Measurements from ENCODE around the gene PHPT1.
"Not testable (repeated sequence)": the region's sequence is repeated elsewhere in the genome, so short reads cannot be mapped to it uniquely, and the experiment has no call there.

Gene PHPT1

DNA sequence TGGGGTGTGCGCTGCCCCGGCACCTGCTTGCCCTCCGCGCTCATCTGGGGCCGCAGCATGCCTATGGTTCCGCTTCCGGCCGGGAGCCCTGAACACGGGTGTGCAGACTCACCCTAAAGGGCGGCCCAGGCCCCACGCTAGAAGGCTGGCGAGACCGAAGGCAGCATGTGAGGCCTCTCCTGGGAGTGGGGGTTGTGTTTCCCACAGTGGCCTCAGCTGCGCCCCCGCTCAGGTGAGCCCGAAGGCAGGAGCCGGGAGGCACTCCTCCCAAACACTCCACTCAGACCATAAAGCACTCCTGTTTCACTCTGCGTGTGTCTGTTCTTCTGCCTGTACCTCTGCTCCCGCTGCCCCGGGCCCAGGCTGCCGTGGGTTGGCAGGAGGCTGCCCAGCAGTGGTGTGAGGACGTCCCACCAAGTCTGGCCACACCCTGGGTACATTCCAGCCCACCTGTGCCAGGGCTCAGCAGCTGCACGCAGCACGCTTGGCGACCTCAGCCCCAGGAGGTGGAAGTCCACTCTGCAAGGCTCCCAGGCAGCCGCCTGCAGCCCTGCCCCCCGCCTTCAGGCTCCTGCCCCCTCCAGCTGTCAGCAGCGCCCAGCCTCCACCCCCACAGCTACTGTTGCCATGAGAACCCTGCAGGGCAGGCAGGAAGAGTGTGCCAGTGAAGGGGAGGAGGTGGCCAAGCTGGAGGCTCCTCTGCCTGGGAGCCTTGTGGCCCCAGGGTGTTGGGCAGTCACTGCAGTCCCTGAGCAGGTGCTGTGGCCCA lies 8.1 kb upstream of the PHPT1 start:
- no peak overlapping the region for H3K4me3 ChIP-seq (ENCODE audit: low read depth, low read length)
- TF ChIP-seq, protein P1, sequence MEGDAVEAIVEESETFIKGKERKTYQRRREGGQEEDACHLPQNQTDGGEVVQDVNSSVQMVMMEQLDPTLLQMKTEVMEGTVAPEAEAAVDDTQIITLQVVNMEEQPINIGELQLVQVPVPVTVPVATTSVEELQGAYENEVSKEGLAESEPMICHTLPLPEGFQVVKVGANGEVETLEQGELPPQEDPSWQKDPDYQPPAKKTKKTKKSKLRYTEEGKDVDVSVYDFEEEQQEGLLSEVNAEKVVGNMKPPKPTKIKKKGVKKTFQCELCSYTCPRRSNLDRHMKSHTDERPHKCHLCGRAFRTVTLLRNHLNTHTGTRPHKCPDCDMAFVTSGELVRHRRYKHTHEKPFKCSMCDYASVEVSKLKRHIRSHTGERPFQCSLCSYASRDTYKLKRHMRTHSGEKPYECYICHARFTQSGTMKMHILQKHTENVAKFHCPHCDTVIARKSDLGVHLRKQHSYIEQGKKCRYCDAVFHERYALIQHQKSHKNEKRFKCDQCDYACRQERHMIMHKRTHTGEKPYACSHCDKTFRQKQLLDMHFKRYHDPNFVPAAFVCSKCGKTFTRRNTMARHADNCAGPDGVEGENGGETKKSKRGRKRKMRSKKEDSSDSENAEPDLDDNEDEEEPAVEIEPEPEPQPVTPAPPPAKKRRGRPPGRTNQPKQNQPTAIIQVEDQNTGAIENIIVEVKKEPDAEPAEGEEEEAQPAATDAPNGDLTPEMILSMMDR (IDR thresholded peaks at IDR 0.05; ENCODE audit: low read depth, low read length), result no peak

DNA sequence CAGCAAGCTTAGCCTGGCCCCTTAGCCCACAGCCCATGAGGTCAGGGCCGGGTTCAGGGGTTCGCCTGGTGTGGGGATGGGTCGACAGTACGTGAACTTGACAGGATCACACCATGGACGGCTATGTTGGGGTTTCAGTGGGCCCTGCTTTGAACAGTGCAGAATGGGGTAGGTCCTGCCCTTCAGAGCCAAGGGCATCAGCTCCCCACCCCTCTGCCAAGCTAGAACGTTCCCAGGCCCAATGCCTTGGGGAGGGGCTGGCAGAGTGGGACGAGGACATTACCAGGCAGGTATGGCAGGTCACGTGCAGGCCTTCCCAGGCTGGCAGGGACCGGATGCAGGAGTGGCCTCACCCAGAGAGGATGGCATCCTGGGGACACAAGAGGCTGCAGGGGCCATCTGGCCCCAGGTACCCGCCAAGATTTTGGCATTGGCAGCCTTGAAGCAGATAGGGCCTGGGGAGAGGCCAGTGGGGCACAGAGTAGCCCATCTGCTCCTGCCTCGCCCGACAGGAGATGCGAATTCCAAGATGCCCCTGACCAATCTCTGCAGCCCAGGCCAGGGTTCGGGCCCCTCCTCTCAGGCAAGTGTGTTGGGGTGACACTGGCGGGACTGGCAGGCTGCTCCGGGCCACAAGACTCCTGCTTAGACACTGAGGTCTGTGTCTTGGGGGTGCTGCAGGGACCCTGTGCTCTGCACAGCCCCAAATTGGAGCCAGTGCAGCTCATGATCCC lies 7.4 kb upstream of the PHPT1 start:
- H3K4me3 ChIP-seq (ENCODE audit: low read depth, low read length), result peak overlapping the region; percentile 60; the same call in 1 of the 2 replicates

DNA sequence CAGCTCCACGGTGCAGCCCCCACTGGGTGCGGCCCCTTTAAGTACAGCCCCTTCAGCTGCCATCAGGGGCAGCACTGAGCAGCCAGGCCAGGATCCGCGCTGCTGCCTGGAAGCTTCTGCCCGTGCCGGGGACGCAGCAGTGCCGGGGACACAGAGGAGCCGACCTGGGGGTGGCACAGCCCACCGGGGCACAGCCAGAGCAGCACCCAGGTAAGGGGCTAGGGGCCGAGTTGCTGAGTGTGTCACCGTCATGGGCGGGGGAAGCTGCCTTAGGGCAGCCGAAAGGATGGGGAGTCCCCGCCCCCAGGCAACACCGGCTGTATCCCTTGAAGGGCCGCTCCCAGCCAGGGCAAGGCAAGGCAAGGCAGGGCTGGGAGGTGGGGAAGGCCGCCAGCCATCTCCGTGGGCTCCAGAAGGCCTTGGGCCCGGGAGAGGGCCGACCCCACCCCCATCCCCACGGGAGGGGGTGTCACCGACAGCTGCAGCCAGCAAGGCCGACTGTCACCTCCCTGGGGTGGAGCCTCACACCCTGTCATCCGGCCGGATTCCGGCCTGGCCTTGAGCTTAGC lies 6.7 kb upstream of the PHPT1 start, which contains the start of gene AJM1:
TSS of gene AJM1 (plus strand) at position 99 of the 569 bp plus-strand sequence. CDS start 1,937 bp downstream, outside the sequence.
- TF ChIP-seq, protein P1 (IDR thresholded peaks at IDR 0.05; ENCODE audit: low read depth, low read length), result peak; percentile 88
- peak within 1 kb of the TSS; percentile 60 for H3K4me3 ChIP-seq (ENCODE audit: low read depth, low read length)

DNA sequence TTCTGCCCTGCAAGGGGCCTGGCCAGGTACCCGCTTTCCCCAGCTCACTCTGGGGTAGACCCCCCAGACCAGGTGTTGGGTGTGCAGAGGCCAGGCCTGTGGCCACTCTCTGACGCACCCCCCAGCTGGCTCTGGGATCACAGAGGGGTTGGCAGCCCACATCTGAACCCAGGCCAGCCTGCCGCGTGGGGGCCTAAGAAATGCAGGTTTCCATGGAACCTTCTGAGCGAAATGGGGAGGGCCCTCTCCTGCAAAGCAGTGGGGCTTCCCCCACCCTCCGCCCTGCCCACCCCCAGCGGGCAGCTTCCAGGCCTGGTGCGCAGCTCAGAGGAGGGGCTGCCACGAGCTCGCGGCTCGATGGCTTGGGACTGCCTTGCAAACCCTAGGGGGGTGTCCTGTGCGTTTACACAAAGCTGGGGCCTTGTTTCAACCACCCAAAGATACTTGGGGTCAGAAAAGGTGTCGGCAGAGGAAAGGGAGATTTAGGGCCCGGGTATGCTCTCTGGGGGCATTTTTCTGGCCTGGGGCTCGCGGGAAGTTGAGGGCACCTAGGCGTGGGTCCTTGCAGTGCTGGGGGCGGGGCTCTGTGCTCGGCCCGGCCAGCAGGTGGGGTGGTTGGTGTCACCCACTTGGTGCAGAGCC lies 5.9 kb upstream of the PHPT1 start:
- not testable (repeated sequence) for H3K4me3 ChIP-seq (ENCODE audit: low read depth, low read length)

DNA sequence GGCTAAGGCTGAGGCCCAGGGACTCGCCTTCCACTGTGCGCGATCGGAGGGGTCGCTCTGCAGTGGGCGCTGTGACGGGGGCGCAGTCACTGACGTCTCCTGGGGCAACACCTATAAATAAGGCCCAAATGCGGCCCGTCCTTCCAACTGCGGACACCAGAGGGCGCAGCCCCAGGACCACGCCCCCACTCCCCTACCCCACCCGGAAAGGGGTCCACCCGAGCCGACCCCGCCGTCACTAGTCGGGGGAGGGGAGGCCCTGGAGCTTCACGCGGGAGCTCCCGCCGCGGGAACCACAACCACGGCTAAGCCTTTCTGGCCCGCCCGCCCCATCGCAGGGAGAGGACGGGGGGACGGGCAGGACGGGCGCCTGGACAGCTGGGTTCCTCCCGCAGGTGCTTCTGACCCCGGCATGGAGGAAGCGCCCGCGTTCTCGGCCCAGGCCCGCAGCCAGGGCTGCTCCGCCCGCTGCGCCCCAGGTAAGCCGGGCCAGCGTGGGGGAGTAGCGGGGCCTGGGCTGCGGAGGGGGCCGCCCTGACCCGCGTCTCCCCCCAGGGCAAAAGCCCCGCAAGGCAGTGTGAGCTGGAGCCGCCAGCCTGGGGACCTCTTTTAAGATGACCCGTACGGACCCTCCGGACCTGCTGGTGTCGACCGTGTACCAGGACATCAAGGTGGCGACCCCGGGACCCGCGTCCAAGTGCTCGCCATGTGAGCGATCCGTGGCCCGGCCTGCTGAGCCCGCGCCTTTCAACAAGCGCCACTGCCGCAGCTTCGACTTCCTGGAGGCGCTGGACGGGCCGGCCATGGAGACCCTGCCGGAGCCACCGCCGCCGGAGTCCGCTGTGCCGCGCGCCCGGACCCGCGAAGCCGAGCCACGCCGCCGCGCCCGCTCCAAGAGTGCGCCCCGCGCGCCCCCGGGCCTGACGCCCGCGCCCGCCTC lies 5.1 kb upstream of the PHPT1 start:
- TF ChIP-seq, protein P1 (IDR thresholded peaks at IDR 0.05; ENCODE audit: low read depth, low read length), result peak; percentile 30; the same call in 1 of the 2 replicates
- not testable (repeated sequence) for H3K4me3 ChIP-seq (ENCODE audit: low read depth, low read length)

DNA sequence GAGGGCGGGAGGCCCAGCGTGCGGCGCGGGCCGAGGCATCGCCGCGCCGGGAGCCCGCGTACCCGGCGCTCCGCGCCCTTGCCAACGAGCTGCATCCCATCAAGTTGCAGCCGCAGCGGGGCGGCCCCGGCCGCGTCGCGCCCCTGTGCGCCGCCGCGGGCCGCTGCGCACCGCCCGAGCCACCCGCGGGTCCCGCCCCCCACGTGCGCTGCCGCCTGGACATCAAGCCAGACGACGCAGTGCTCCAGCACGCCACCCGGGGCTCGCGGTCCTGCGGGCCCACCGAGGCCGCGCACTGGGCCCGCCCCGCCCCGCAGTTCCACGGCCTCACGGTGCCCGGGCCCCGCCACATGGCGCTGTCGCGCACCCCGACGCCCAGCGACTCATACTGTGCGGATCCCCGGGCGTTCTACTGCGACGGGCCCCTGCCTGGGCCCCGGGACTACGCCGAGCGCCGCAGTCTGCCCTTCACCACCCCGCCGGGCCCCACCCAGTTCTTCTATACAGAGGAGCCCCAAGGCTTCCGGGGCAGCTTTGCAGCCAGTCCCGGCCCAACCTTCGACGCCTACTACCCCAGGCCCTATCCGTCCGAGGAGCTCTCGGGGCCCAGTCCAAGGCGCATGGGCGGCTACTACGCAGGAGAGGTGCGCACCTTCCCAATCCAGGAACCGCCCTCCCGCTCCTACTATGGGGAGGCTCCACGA lies 4.3 kb upstream of the PHPT1 start:
- TF ChIP-seq, protein P1 (IDR thresholded peaks at IDR 0.05; ENCODE audit: low read depth, low read length), result no peak
- H3K4me3 ChIP-seq (ENCODE audit: low read depth, low read length), result no peak overlapping the region

DNA sequence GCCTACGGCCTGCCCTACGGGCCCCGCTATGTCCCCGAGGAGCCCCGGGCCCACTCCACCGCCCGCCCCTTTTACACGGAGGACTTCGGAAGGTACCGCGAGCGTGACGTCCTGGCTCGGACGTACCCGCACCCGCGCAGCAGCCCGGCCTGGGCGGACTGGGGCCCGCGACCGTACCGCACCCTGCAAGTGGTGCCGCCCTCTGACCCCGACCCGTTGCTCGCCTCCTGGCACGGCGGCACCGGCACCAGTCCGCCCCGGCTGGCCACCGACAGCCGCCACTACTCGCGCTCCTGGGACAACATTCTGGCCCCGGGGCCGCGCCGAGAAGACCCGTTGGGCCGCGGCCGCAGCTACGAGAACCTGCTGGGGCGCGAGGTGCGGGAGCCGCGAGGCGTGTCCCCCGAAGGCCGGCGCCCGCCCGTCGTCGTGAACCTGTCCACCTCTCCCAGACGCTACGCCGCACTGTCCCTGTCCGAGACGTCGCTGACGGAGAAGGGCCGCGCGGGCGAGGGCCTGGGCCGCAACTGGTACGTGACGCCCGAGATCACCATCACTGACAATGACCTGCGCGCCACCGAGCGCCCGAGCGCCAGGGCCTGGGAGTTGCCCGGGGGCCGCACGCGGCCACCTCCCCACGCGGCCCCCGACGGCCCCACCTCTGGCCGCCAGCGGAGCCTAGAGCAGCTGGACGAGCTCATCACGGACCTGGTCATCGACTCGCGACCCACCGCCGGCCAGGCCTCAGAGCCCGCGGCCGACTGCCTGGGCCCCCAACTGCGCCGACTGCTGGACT lies 3.5 kb upstream of the PHPT1 start:
- TF ChIP-seq, protein P1 (IDR thresholded peaks at IDR 0.05; ENCODE audit: low read depth, low read length), result no peak
- H3K4me3 ChIP-seq (ENCODE audit: low read depth, low read length), result no peak overlapping the region
